SK-MEL-5 (cell line): Measurements from ENCODE around the gene FGF1. TPM values are rescaled to one million over a fixed set of nuclear protein-coding genes. Genes with fewer than 3 reads are reported as not detected.
A peak's percentile ranks its signal among the peaks of the same experiment; 100 is the strongest.

Experiments
- DNase-seq: peaks from one replicate; pipeline ENCODE4 v3.0.0-alpha.2; 2016; ENCODE audit warnings: low read depth, low spot score
- in situ Hi-C: cut with HindIII; loops from 2 replicates; pipeline ENCODE4 v1.10.0; 2016; ENCODE audit warnings: low sequenced_read_pairs, high pct_unique_total_duplicates, low pct_unique_long_range_greater_than_20kb
- polyA plus RNA-seq, 2 experiments: library from polyadenylated mRNA; depleted of rRNA; stranded (reverse); fragments of >200 nt; gene quantifications; 2 replicates each; pipeline ENCODE4 v1.2.3, GENCODE V29; 2015
- total RNA-seq: library from RNA; depleted of rRNA; stranded (reverse); fragments of >200 nt; shearing (Covaris generic); gene quantifications from 2 replicates; pipeline ENCODE4 v1.2.3, GENCODE V29; 2014; rRNA removed

The FGF1 gene
- total RNA-seq: not detected in 2 replicates
- not detected in 2 replicates for polyA plus RNA-seq (2015; cell fraction: cytosol; rRNA removed)
- 0.56 TPM in 1 of 2 replicates, not detected in the other for polyA plus RNA-seq (2015; cell fraction: nucleus; rRNA removed)

- no peak for DNase-seq
- in situ Hi-C loops: no loop called here
These were observed at the start of gene FGF1 for GRCh38 chr5:142685418-142686209. FGF1 (minus strand) TSS chr5:142686090; CDS start chr5:142614127, 71,963 bp downstream.

- in situ Hi-C loops: loop anchor here (25.0 kb wide), 1 partner anchor 160 kb away; no protein-coding TSS in a partner anchor
- no peak for DNase-seq
These were observed 41.8 kb upstream of the FGF1 start for GRCh38 chr5:142727735-142728047.

- DNase-seq: no peak
- in situ Hi-C loops: loop anchor here (25.0 kb wide), 1 partner anchor 161 kb away; no protein-coding TSS in a partner anchor
These were observed 40.4 kb upstream of the FGF1 start for GRCh38 chr5:142726188-142726731.

GRCh38 chr5:142725231-142726187 lies 39.6 kb upstream of the FGF1 start:
- in situ Hi-C loops: loop anchor here (25.0 kb wide), 1 partner anchor 162 kb away; no protein-coding TSS in a partner anchor
- DNase-seq: no peak

- in situ Hi-C loops: loop anchor here (25.0 kb wide), 1 partner anchor 162 kb away; no protein-coding TSS in a partner anchor
These were observed 38.9 kb upstream of the FGF1 start for GRCh38 chr5:142724821-142725220.

GRCh38 chr5:142722896-142723295 lies 37.0 kb upstream of the FGF1 start:
- in situ Hi-C loops: no loop called here
- DNase-seq: peak; percentile 92

More at GRCh38 chr5:142724821-142725220, 38.9 kb upstream of the FGF1 start:
- DNase-seq: no peak

GRCh38 chr5:142722146-142722545 lies 36.3 kb upstream of the FGF1 start:
- DNase-seq: peak; percentile 32
- in situ Hi-C loops: no loop called here

- DNase-seq: no peak
- in situ Hi-C loops: no loop called here
These were observed 34.9 kb upstream of the FGF1 start for GRCh38 chr5:142720641-142721271.

- DNase-seq: no peak
- in situ Hi-C loops: no loop called here
These were observed 34.0 kb upstream of the FGF1 start for GRCh38 chr5:142719836-142720370.

- in situ Hi-C loops: no loop called here
- DNase-seq: peak; percentile 76
These were observed 31.8 kb upstream of the FGF1 start for GRCh38 chr5:142717582-142718215.

GRCh38 chr5:142716963-142717362 lies 31.1 kb upstream of the FGF1 start:
- in situ Hi-C loops: no loop called here
- DNase-seq: peak; percentile 89

- in situ Hi-C loops: no loop called here
- DNase-seq: no peak
These were observed 29.4 kb upstream of the FGF1 start for GRCh38 chr5:142715291-142715690.

- DNase-seq: peak; percentile 89
- in situ Hi-C loops: no loop called here
These were observed 27.3 kb upstream of the FGF1 start for GRCh38 chr5:142713121-142713706.

GRCh38 chr5:142703153-142703552 lies 17.3 kb upstream of the FGF1 start:
- in situ Hi-C loops: no loop called here

GRCh38 chr5:142701673-142702311 lies 15.9 kb upstream of the FGF1 start:
- no peak for DNase-seq
- in situ Hi-C loops: no loop called here

More at GRCh38 chr5:142703153-142703552, 17.3 kb upstream of the FGF1 start:
- no peak for DNase-seq

- in situ Hi-C loops: no loop called here
- no peak for DNase-seq
These were observed 14.7 kb upstream of the FGF1 start for GRCh38 chr5:142700566-142700965.
